ENCODE results near the gene RASGRF2. TPM values are rescaled to one million over a fixed set of nuclear protein-coding genes. Genes with fewer than 3 reads are reported as not detected.

Gene RASGRF2
- total RNA-seq, 1 donor from 2014 or later, result 0.92 TPM

GRCh38 chr5:81180780-81181460 lies 220.8 kb downstream of the RASGRF2 start:
- Mint-ChIP-seq H3K27ac (ENCODE audit: unreplicated experiment) (no peak overlapping the region), H3K4me1 (ENCODE audit: low read depth) (peaks cover 3% of the 10 kb centered on the region), H3K9me3 (ENCODE audit: low read depth) (no peaks in the 10 kb centered on the region), H3K27me3 (ENCODE audit: low read depth) (no peaks in the 10 kb centered on the region), H3K36me3 (ENCODE audit: low read depth) (no peaks in the 10 kb centered on the region), H3K4me3 (ENCODE audit: unreplicated experiment) (no peak overlapping the region)
- TF ChIP-seq CTCF (IDR thresholded peaks at IDR 0.05), result no peak
- DNase-seq (ENCODE audit: low spot score), result no peak

- H3K36me3 Mint-ChIP-seq (ENCODE audit: low read depth), result no peaks in the 10 kb centered on the region
- H3K9me3 Mint-ChIP-seq (ENCODE audit: low read depth), result no peaks in the 10 kb centered on the region
- no peaks in the 10 kb centered on the region for H3K27me3 Mint-ChIP-seq (ENCODE audit: low read depth)
- peaks cover 3% of the 10 kb centered on the region for H3K4me1 Mint-ChIP-seq (ENCODE audit: low read depth)
- H3K4me3 Mint-ChIP-seq (ENCODE audit: unreplicated experiment), result no peak overlapping the region
- no peak overlapping the region for H3K27ac Mint-ChIP-seq (ENCODE audit: unreplicated experiment)
- no peak for TF ChIP-seq CTCF (IDR thresholded peaks at IDR 0.05)
- DNase-seq (ENCODE audit: low spot score), result no peak
These were observed 221.6 kb downstream of the RASGRF2 start for GRCh38 chr5:81181576-81182316.

GRCh38 chr5:81182396-81183390 lies 222.5 kb downstream of the RASGRF2 start:
- no peaks in the 10 kb centered on the region for H3K9me3 Mint-ChIP-seq (ENCODE audit: low read depth)
- H3K36me3 Mint-ChIP-seq (ENCODE audit: low read depth), result no peaks in the 10 kb centered on the region
- no peaks in the 10 kb centered on the region for H3K27me3 Mint-ChIP-seq (ENCODE audit: low read depth)
- no peaks in the 10 kb centered on the region for H3K4me1 Mint-ChIP-seq (ENCODE audit: low read depth)
- no peak for DNase-seq (ENCODE audit: low spot score)
- no peak overlapping the region for H3K27ac Mint-ChIP-seq (ENCODE audit: unreplicated experiment)
- TF ChIP-seq CTCF (IDR thresholded peaks at IDR 0.05), result no peak
- no peak overlapping the region for H3K4me3 Mint-ChIP-seq (ENCODE audit: unreplicated experiment)

- no peak overlapping the region for H3K27ac Mint-ChIP-seq (ENCODE audit: unreplicated experiment)
- no peak for TF ChIP-seq CTCF (IDR thresholded peaks at IDR 0.05)
- no peaks in the 10 kb centered on the region for H3K36me3 Mint-ChIP-seq (ENCODE audit: low read depth)
- H3K4me1 Mint-ChIP-seq (ENCODE audit: low read depth), result no peaks in the 10 kb centered on the region
- H3K9me3 Mint-ChIP-seq (ENCODE audit: low read depth), result no peaks in the 10 kb centered on the region
- H3K4me3 Mint-ChIP-seq (ENCODE audit: unreplicated experiment), result no peak overlapping the region
- no peaks in the 10 kb centered on the region for H3K27me3 Mint-ChIP-seq (ENCODE audit: low read depth)
- DNase-seq (ENCODE audit: low spot score), result no peak
These were observed 223.9 kb downstream of the RASGRF2 start for GRCh38 chr5:81183811-81184748.
